Stimulated activated effector memory CD8-positive, alpha-beta T cell treated with anti-CD3 and anti-CD28 coated beads, Interleukin-12 subunit alpha, Interleukin-12 subunit beta, amount 100 ng/mL, for 72 hours (primary cell): ENCODE data around the gene SLCO4A1.

Experiments
- ATAC-seq: fragments of 150-1000 bp; cut with Tn5 transposase; 2 replicates; pipeline ENCODE4 v1.10.0; 2021
- DNase-seq, 2 donors: peaks; one replicate each; pipeline ENCODE4 v3.0.0; 2021 to 2022; ENCODE audit warnings: low spot score in 2 of 2
- H3K27ac Mint-ChIP-seq: one replicate; pipeline ENCODE4 v1.8.0; 2022; ENCODE audit warnings: mild to moderate bottlenecking, mixed read lengths
- H3K36me3 Mint-ChIP-seq: one replicate; pipeline ENCODE4 v1.8.0; 2022; ENCODE audit warnings: mild to moderate bottlenecking, mixed read lengths
- H3K4me1 Mint-ChIP-seq: one replicate; pipeline ENCODE4 v1.8.0; 2022; ENCODE audit warnings: mixed read lengths
- H3K4me3 Mint-ChIP-seq: one replicate; pipeline ENCODE4 v1.8.0; 2022; ENCODE audit warnings: mild to moderate bottlenecking, mixed read lengths
- H3K9me3 Mint-ChIP-seq: one replicate; pipeline ENCODE4 v1.8.0; 2022; ENCODE audit warnings: mixed read lengths

SLCO4A1 gene

GRCh38 chr20:62666736-62667529 is 24.6 kb downstream of the SLCO4A1 start:
- H3K36me3 Mint-ChIP-seq: peaks cover 39% of the 10 kb centered on the region
- H3K4me3 Mint-ChIP-seq: no peak overlapping the region
- no peak for ATAC-seq
- no peak for DNase-seq
- H3K9me3 Mint-ChIP-seq: no peaks in the 10 kb centered on the region
- no peak overlapping the region for H3K27ac Mint-ChIP-seq
- H3K4me1 Mint-ChIP-seq: no peaks in the 10 kb centered on the region

GRCh38 chr20:62667530-62668440 is 25.5 kb downstream of the SLCO4A1 start:
- Mint-ChIP-seq H3K27ac (no peak overlapping the region), H3K4me3 (no peak overlapping the region), H3K4me1 (no peaks in the 10 kb centered on the region), H3K9me3 (no peaks in the 10 kb centered on the region), H3K36me3 (peaks cover 44% of the 10 kb centered on the region)
- ATAC-seq: no peak
- DNase-seq: no peak

GRCh38 chr20:62668441-62669027 is 26.2 kb downstream of the SLCO4A1 start:
- Mint-ChIP-seq H3K9me3 (no peaks in the 10 kb centered on the region), H3K27ac (no peak overlapping the region), H3K4me1 (no peaks in the 10 kb centered on the region), H3K4me3 (no peak overlapping the region), H3K36me3 (peaks cover 46% of the 10 kb centered on the region)
- ATAC-seq: no peak
- DNase-seq: no peak

- ATAC-seq (no peak), DNase-seq (no peak)
- Mint-ChIP-seq H3K27ac (peak overlapping the region; percentile 9), H3K9me3 (no peaks in the 10 kb centered on the region), H3K4me3 (no peak overlapping the region), H3K36me3 (peaks cover 54% of the 10 kb centered on the region), H3K4me1 (peaks cover 4% of the 10 kb centered on the region)
These were observed 26.9 kb downstream of the SLCO4A1 start for GRCh38 chr20:62669249-62669648.

GRCh38 chr20:62670156-62670555 is 27.9 kb downstream of the SLCO4A1 start:
- peak overlapping the region; percentile 9 for H3K27ac Mint-ChIP-seq
- H3K4me1 Mint-ChIP-seq: peaks cover 6% of the 10 kb centered on the region
- no peak overlapping the region for H3K4me3 Mint-ChIP-seq
- ATAC-seq (no peak), DNase-seq (no peak)
- H3K36me3 Mint-ChIP-seq: peaks cover 54% of the 10 kb centered on the region
- no peaks in the 10 kb centered on the region for H3K9me3 Mint-ChIP-seq

- Mint-ChIP-seq H3K4me1 (peaks cover 6% of the 10 kb centered on the region), H3K27ac (no peak overlapping the region), H3K36me3 (peaks cover 54% of the 10 kb centered on the region), H3K9me3 (no peaks in the 10 kb centered on the region), H3K4me3 (no peak overlapping the region)
- DNase-seq (no peak), ATAC-seq (no peak)
These were observed 28.7 kb downstream of the SLCO4A1 start for GRCh38 chr20:62670998-62671397.

GRCh38 chr20:62671765-62672164 is 29.5 kb downstream of the SLCO4A1 start:
- Mint-ChIP-seq H3K9me3 (no peaks in the 10 kb centered on the region), H3K36me3 (peaks cover 54% of the 10 kb centered on the region), H3K4me3 (no peak overlapping the region), H3K27ac (peak overlapping the region; percentile 67), H3K4me1 (peaks cover 6% of the 10 kb centered on the region)
- ATAC-seq (no peak), DNase-seq (no peak)

- Mint-ChIP-seq H3K4me3 (no peak overlapping the region), H3K27ac (peak overlapping the region; percentile 75), H3K4me1 (peaks cover 12% of the 10 kb centered on the region), H3K9me3 (no peaks in the 10 kb centered on the region), H3K36me3 (peaks cover 39% of the 10 kb centered on the region)
- DNase-seq (no peak), ATAC-seq (no peak)
These were observed 32.1 kb downstream of the SLCO4A1 start for GRCh38 chr20:62674370-62674769.

GRCh38 chr20:62675156-62675876 is 33.0 kb downstream of the SLCO4A1 start:
- peak; percentile 3 for ATAC-seq
- no peak overlapping the region for H3K4me3 Mint-ChIP-seq
- H3K9me3 Mint-ChIP-seq: no peaks in the 10 kb centered on the region

GRCh38 chr20:62675877-62676260 is 33.6 kb downstream of the SLCO4A1 start:
- H3K9me3 Mint-ChIP-seq: no peaks in the 10 kb centered on the region
- ATAC-seq (no peak), DNase-seq (no peak)
- H3K36me3 Mint-ChIP-seq: peaks cover 29% of the 10 kb centered on the region
- no peak overlapping the region for H3K4me3 Mint-ChIP-seq
- peaks cover 12% of the 10 kb centered on the region for H3K4me1 Mint-ChIP-seq
- peak overlapping the region; percentile 37 for H3K27ac Mint-ChIP-seq

More at GRCh38 chr20:62675156-62675876, 33.0 kb downstream of the SLCO4A1 start:
- peaks cover 31% of the 10 kb centered on the region for H3K36me3 Mint-ChIP-seq
- peak overlapping the region; percentile 75 for H3K27ac Mint-ChIP-seq
- DNase-seq: no peak
- H3K4me1 Mint-ChIP-seq: peaks cover 12% of the 10 kb centered on the region

GRCh38 chr20:62676976-62677375 is 34.7 kb downstream of the SLCO4A1 start:
- ATAC-seq (no peak), DNase-seq (no peak)
- H3K9me3 Mint-ChIP-seq: no peaks in the 10 kb centered on the region
- no peak overlapping the region for H3K4me3 Mint-ChIP-seq
- H3K4me1 Mint-ChIP-seq: peaks cover 12% of the 10 kb centered on the region
- H3K36me3 Mint-ChIP-seq: peaks cover 20% of the 10 kb centered on the region
- no peak overlapping the region for H3K27ac Mint-ChIP-seq

- H3K9me3 Mint-ChIP-seq: no peaks in the 10 kb centered on the region
- ATAC-seq: no peak
- DNase-seq: no peak
- peaks cover 15% of the 10 kb centered on the region for H3K36me3 Mint-ChIP-seq
- no peak overlapping the region for H3K27ac Mint-ChIP-seq
- H3K4me1 Mint-ChIP-seq: peaks cover 12% of the 10 kb centered on the region
- no peak overlapping the region for H3K4me3 Mint-ChIP-seq
These were observed 35.4 kb downstream of the SLCO4A1 start for GRCh38 chr20:62677678-62678077.

- no peaks in the 10 kb centered on the region for H3K9me3 Mint-ChIP-seq
- peaks cover 12% of the 10 kb centered on the region for H3K4me1 Mint-ChIP-seq
- H3K27ac Mint-ChIP-seq: no peak overlapping the region
- H3K4me3 Mint-ChIP-seq: no peak overlapping the region
- DNase-seq (no peak), ATAC-seq (no peak)
- H3K36me3 Mint-ChIP-seq: peaks cover 7% of the 10 kb centered on the region
These were observed 36.2 kb downstream of the SLCO4A1 start for GRCh38 chr20:62678553-62678952.

GRCh38 chr20:62679978-62680589 is 37.8 kb downstream of the SLCO4A1 start:
- Mint-ChIP-seq H3K4me1 (peaks cover 7% of the 10 kb centered on the region), H3K4me3 (no peak overlapping the region), H3K36me3 (no peaks in the 10 kb centered on the region), H3K27ac (peak overlapping the region; percentile 48), H3K9me3 (no peaks in the 10 kb centered on the region)
- DNase-seq (no peak), ATAC-seq (no peak)
